Esophagus squamous epithelium (tissue), 5 donors: ENCODE results near the gene ADARB2. TPM values are rescaled to one million over a fixed set of nuclear protein-coding genes. Genes with fewer than 3 reads are reported as not detected.
A peak's percentile ranks its signal among the peaks of the same experiment; 100 is the strongest.

Experiments used
- DNase-seq: peaks from one replicate; lab custom pipeline; 2025; lab: John Stamatoyannopoulos, UW
- H3K27ac ChIP-seq, 4 donors: fragments of 200-600 bp; sonication (generic); one replicate each; pipeline ENCODE4 v1.5.1; 2016 to 2019; ENCODE audit warnings: mild to moderate bottlenecking in 1 of 4
- H3K27me3 ChIP-seq, 4 donors: fragments of 200-600 bp; sonication (generic); 1 replicate in 3 of 4; 2 replicates in 1 of 4; pipeline versions ENCODE4 v1.5.1 to v1.6.0; 2017 to 2021; ENCODE audit warnings: antibody characterized with exemption in 1 of 4
- H3K36me3 ChIP-seq, 3 donors: fragments of 200-600 bp; sonication (generic); one replicate each; pipeline ENCODE4 v1.5.1; 2016 to 2019
- H3K4me1 ChIP-seq, 3 donors: fragments of 200-600 bp; sonication (generic); one replicate each; pipeline ENCODE4 v1.5.1; 2017 to 2019
- H3K4me3 ChIP-seq, 4 donors: fragments of 200-600 bp; sonication (generic); 1 replicate in 3 of 4; 2 replicates in 1 of 4; pipeline ENCODE4 v1.5.1; 2016 to 2019; ENCODE audit warnings: mild to moderate bottlenecking in 2 of 4, moderate library complexity in 1 of 4
- H3K9me3 ChIP-seq, 3 donors: fragments of 200-600 bp; sonication (generic); one replicate each; pipeline ENCODE4 v1.5.1; 2016 to 2019
- CTCF ChIP-seq, 6 experiments: fragments of 450-650 bp in 4 of 6; fragments of 200-600 bp in 2 of 6; sonication (generic) in 2 of 6; IDR thresholded peaks; one replicate each; pipeline ENCODE4 v1.5.1; 2016 to 2019; ENCODE audit warnings: antibody characterized with exemption in 6 of 6, mild to moderate bottlenecking in 4 of 6, moderate library complexity in 4 of 6
- POLR2A ChIP-seq, 4 donors: fragments of 450-650 bp; IDR thresholded peaks; one replicate each; pipeline ENCODE4 v1.6.1; 2017; ENCODE audit warnings: antibody characterized with exemption in 4 of 4, mild to moderate bottlenecking in 4 of 4, moderate library complexity in 3 of 4
- WGBS, 2 donors: methylation state at CpG; one replicate each; pipeline ENCODE4 v1.1.5; 2018; 5-methylcytosine and 5-hydroxymethylcytosine counted together
- intact Hi-C: fragments of 100-400 bp; cut with DNase I; formaldehyde crosslinking; loops from one replicate; pipeline ENCODE4 v1.15.0; 2022
- total RNA-seq, 4 donors: library from RNA; depleted of rRNA; stranded (reverse); fragments of >200 nt; gene quantifications; one replicate each; pipeline ENCODE4 v1.1.0, GENCODE V29; 2016
- donor health status: DM: yes; HTN: yes; CAD: no.

Gene ADARB2
- 1 to 10 TPM in 2 of 4 donors, under 1 TPM in 2; 0.21 to 3.5 (median 1.5) TPM for total RNA-seq

- WGBS, 2 donors = 0 to 1% methylated on average over 6 to 7 of the region's 50 CpGs
- TF ChIP-seq CTCF (IDR thresholded peaks at IDR 0.05) (no peak), POLR2A (IDR thresholded peaks at IDR 0.05) (peak in 3 of 4 donors; percentile 6 to 74 (median 69))
- no peak for DNase-seq
- peak within 1 kb of the TSS in 3 of 4 donors; percentile 62 to 71 (median 68) for H3K27ac ChIP-seq
- no peaks in the 10 kb centered on the region for H3K36me3 ChIP-seq
- intact Hi-C loops = no loop called here
- peak within 1 kb of the TSS; percentile 39 to 60 (median 52) for H3K4me3 ChIP-seq
- peaks cover 0 to 91% (median 9%) of the 10 kb centered on the region in 4 donors for H3K27me3 ChIP-seq
- H3K9me3 ChIP-seq = no peaks in the 10 kb centered on the region
- H3K4me1 ChIP-seq = peaks cover 5 to 40% (median 8%) of the 10 kb centered on the region in 3 donors
Observed at GRCh38 chr10:1737222-1738061, at the start of gene ADARB2. Gene ADARB2 (minus strand): TSS chr10:1737525.

GRCh38 chr10:1785835-1786234, 48.5 kb upstream of the ADARB2 start:
- Histone ChIP-seq H3K4me1 (no peaks in the 10 kb centered on the region), H3K27ac (no peak overlapping the region), H3K36me3 (no peaks in the 10 kb centered on the region), H3K4me3 (no peak overlapping the region), H3K9me3 (no peaks in the 10 kb centered on the region), H3K27me3 (peaks cover 0 to 3% (median 0%) of the 10 kb centered on the region in 4 donors)
- intact Hi-C loops = no loop called here
- TF ChIP-seq CTCF (IDR thresholded peaks at IDR 0.05) (no peak), POLR2A (IDR thresholded peaks at IDR 0.05) (no peak)
- DNase-seq = no peak
- 68% methylated on average over 2 of the region's 3 CpGs; no CpG with 5 or more reads in 1 of the 2 donors for WGBS, 2 donors

GRCh38 chr10:1782841-1783240, 45.5 kb upstream of the ADARB2 start:
- H3K36me3 ChIP-seq = no peaks in the 10 kb centered on the region

GRCh38 chr10:1779796-1780195, 42.5 kb upstream of the ADARB2 start:
- no peaks in the 10 kb centered on the region for H3K9me3 ChIP-seq
- WGBS, 2 donors = 89 to 96% methylated on average over 4 to 8 of the region's 10 CpGs
- TF ChIP-seq POLR2A (IDR thresholded peaks at IDR 0.05) (no peak), CTCF (IDR thresholded peaks at IDR 0.05) (no peak)

More at GRCh38 chr10:1782841-1783240, 45.5 kb upstream of the ADARB2 start:
- Histone ChIP-seq H3K27ac (no peak overlapping the region), H3K9me3 (no peaks in the 10 kb centered on the region), H3K4me1 (no peaks in the 10 kb centered on the region), H3K4me3 (no peak overlapping the region), H3K27me3 (peaks cover 0 to 10% (median 0%) of the 10 kb centered on the region in 4 donors)
- DNase-seq = no peak
- 70 to 88% methylated on average over 4 to 5 of the region's 5 CpGs for WGBS, 2 donors
- TF ChIP-seq POLR2A (IDR thresholded peaks at IDR 0.05) (no peak), CTCF (IDR thresholded peaks at IDR 0.05) (no peak)
- intact Hi-C loops = no loop called here

GRCh38 chr10:1778375-1778969, 41.1 kb upstream of the ADARB2 start:
- H3K4me1 ChIP-seq = no peaks in the 10 kb centered on the region
- H3K9me3 ChIP-seq = no peaks in the 10 kb centered on the region
- H3K4me3 ChIP-seq = no peak overlapping the region
- no peak for DNase-seq
- 80 to 81% methylated on average over 11 of the region's 11 CpGs for WGBS, 2 donors
- peaks cover 0 to 8% (median 0%) of the 10 kb centered on the region in 4 donors for H3K27me3 ChIP-seq
- no peaks in the 10 kb centered on the region for H3K36me3 ChIP-seq
- H3K27ac ChIP-seq = no peak overlapping the region
- TF ChIP-seq CTCF (IDR thresholded peaks at IDR 0.05) = no peak
- no peak for TF ChIP-seq POLR2A (IDR thresholded peaks at IDR 0.05)
- intact Hi-C loops = no loop called here

More at GRCh38 chr10:1779796-1780195, 42.5 kb upstream of the ADARB2 start:
- DNase-seq = no peak
- Histone ChIP-seq H3K27me3 (peaks cover 0 to 8% (median 0%) of the 10 kb centered on the region in 4 donors), H3K4me1 (no peaks in the 10 kb centered on the region), H3K4me3 (no peak overlapping the region), H3K36me3 (no peaks in the 10 kb centered on the region), H3K27ac (no peak overlapping the region)
- intact Hi-C loops = no loop called here
